Small intestine (tissue), 7 donors: ENCODE results near the gene GALNT9. TPM values are rescaled to one million over a fixed set of nuclear protein-coding genes. Genes with fewer than 3 reads are reported as not detected.

Experiments used
- DNase-seq, 2 donors: peaks; one replicate each; pipeline versions ENCODE4 v3.0.0 to v3.0.0-alpha.2; 2013
- FAIRE-seq: peaks from 2 replicates; lab custom pipeline; 2012; peaks lifted over from hg19 to GRCh38; lab: Jason Lieb, UNC
- H3K27ac ChIP-seq, 3 donors: one replicate each; pipeline ENCODE4 v1.5.1; 2013; ENCODE audit warnings: low read length in 2 of 3, mild to moderate bottlenecking in 2 of 3, control low read depth in 1 of 3, inconsistent platforms in 1 of 3, low read depth in 1 of 3, moderate library complexity in 1 of 3
- H3K27me3 ChIP-seq, 3 donors: one replicate each; pipeline ENCODE4 v1.6.1; 2013; ENCODE audit warnings: low read length in 3 of 3, inconsistent platforms in 1 of 3; ENCODE audit not compliant: control insufficient read depth in 3 of 3, insufficient read depth in 3 of 3
- H3K36me3 ChIP-seq, 3 donors: one replicate each; pipeline ENCODE4 v1.6.1; 2013; ENCODE audit warnings: low read length in 3 of 3, inconsistent platforms in 1 of 3, low read depth in 1 of 3, mild to moderate bottlenecking in 1 of 3, moderate library complexity in 1 of 3; ENCODE audit not compliant: control insufficient read depth in 3 of 3, insufficient read depth in 2 of 3
- H3K4me1 ChIP-seq, 3 donors: one replicate each; pipeline ENCODE4 v1.6.1; 2013; ENCODE audit warnings: low read length in 2 of 3, inconsistent platforms in 1 of 3, low read depth in 1 of 3, mild to moderate bottlenecking in 1 of 3, moderate library complexity in 1 of 3; ENCODE audit not compliant: control insufficient read depth in 3 of 3, insufficient read depth in 2 of 3
- H3K4me3 ChIP-seq, 3 donors: one replicate each; pipeline ENCODE4 v1.5.1; 2013; ENCODE audit warnings: low read length in 3 of 3, control low read depth in 1 of 3, inconsistent platforms in 1 of 3, low read depth in 1 of 3, mild to moderate bottlenecking in 1 of 3, moderate library complexity in 1 of 3
- H3K9me3 ChIP-seq, 2 donors: one replicate each; pipeline ENCODE4 v1.6.1; 2013; ENCODE audit warnings: low read depth in 1 of 2, low read length in 1 of 2; ENCODE audit not compliant: control insufficient read depth in 2 of 2, insufficient read depth in 1 of 2
- WGBS, 3 donors: extraction: QIAGEN DNeasy Blood & Tissue Kit; methylation state at CpG; one replicate each; pipeline ENCODE4 v1.1.7; 2013; 5-methylcytosine and 5-hydroxymethylcytosine counted together
- polyA plus RNA-seq, 4 donors: library from polyadenylated mRNA; stranded (reverse) in 3 of 4; unstranded in 1 of 4; fragments of 200-250 nt in 3 of 4; fragments of 120-200 nt in 1 of 4; gene quantifications; one replicate each; pipeline versions ENCODE4 v1.2.1 to v1.2.3, GENCODE V29; 2013
- donor health status: healthy with polysubstance abuse.
- donor health status: control.
- donor health status: control.
- donor health status: Bipolar disorder and iron deficiency.
- donor health status: healthy.

GALNT9 gene
- polyA plus RNA-seq, 4 donors = 0.79 to 2.6 TPM; not detected in 2

DNA sequence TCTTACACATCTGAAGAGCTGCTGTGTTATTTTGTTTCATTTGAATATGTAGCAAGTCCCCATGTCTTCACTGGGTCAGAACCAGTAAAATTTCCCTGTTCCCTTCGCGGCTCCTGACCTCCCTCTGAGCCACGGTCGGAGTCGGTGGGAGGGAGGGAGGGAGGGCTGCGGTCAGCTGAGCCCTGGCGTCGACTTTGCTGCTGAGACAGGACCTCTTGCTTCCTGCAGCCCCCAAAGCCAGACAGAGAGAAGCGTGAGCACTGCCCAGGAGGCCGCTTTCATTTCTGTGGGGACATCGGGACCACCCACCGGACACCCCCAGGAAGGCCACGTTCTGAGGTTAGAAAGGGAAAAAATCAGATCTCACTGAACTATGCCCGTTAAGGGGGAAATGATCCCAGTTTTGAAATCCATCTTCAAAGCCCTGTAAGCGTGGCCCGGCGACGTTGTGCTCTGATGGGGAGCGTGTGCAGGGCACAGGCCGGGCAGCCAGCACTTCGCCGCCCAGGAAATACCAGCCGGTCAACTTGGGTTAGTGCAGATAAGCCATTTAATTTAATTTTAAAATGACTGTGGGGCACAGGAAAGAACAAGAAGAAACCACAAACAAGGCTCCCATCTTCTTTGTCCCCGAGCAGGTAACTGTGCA lies 143.1 kb downstream of the GALNT9 start:
- Histone ChIP-seq H3K4me1 (peaks cover 4 to 14% (median 4%) of the 10 kb centered on the region in 3 donors), H3K4me3 (no peak overlapping the region), H3K27ac (peak overlapping the region in 1 of 3 donors; percentile 59), H3K36me3 (no peaks in the 10 kb centered on the region), H3K27me3 (peaks cover 0 to 53% (median 0%) of the 10 kb centered on the region in 3 donors), H3K9me3 (peaks cover 0 to 8% of the 10 kb centered on the region in 2 donors)
- DNase-seq (no peak), FAIRE-seq (no peak)
- WGBS, 3 donors = 44 to 54% (median 45%) methylated on average over 24 of the region's 24 CpGs

DNA sequence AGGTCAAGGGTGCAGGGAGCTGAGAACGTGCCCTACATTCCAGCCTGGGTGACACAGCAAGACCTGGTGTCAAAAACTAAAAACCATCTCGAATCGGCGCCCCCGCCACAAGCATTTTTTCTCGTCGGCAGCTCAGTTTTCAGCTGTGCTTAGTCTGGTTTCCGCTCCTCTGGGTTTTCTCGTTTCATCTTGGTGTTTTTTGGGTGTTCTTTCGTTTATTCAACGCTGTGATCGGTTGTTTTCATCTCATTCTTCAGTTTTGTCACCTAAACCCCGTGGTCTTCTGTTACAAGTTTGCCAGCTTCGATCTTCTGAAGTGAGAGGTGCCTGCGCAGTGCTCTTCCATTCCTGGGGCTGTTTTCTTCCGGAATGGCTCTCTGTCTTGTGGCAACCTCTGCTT lies 143.7 kb downstream of the GALNT9 start:
- peaks cover 0 to 51% (median 0%) of the 10 kb centered on the region in 3 donors for H3K27me3 ChIP-seq
- FAIRE-seq = no peak
- H3K27ac ChIP-seq = peak overlapping the region in 1 of 3 donors; percentile 59
- H3K4me3 ChIP-seq = no peak overlapping the region
- peaks cover 4 to 10% (median 4%) of the 10 kb centered on the region in 3 donors for H3K4me1 ChIP-seq
- H3K36me3 ChIP-seq = no peaks in the 10 kb centered on the region
- no peak for DNase-seq
- peaks cover 0 to 8% of the 10 kb centered on the region in 2 donors for H3K9me3 ChIP-seq
- WGBS, 3 donors = 58 to 71% (median 63%) methylated on average over 16 of the region's 16 CpGs

DNA sequence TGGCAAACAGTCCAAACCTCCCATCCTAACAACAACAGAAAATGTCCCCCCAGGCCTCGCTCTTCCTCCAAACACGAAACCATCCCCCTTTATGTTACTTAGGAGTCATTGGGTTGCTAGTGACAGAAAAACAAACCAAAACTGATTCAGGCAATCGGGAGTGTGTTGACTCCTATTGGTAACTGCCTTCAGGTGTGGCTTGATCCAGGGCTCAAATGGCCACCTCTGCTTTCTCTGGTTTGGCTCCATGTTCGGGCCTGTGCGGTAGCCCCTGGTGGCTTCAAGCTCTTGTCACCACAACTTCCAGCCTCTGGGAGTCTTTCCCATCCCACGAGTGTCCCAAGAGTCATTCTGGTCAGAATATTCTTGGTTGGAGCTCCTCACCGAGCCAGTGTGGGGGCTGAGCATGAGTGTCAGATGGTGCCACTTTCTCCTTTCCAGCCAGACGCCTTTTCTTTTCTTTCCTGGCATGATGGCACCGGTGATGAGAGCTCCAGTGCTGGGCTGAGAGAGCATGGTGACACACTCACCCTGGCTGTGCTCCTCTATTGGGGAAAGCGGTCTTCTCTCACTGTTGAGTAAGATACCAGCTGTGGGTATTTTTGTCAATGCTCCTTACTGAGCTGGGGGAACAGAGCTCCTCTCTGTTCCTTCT lies 146.6 kb downstream of the GALNT9 start:
- no peak for DNase-seq
- Histone ChIP-seq H3K9me3 (peaks cover 0 to 4% of the 10 kb centered on the region in 2 donors), H3K27ac (no peak overlapping the region), H3K4me3 (no peak overlapping the region), H3K36me3 (no peaks in the 10 kb centered on the region), H3K27me3 (peaks cover 0 to 35% (median 0%) of the 10 kb centered on the region in 3 donors), H3K4me1 (no peaks in the 10 kb centered on the region)
- 75 to 82% (median 80%) methylated on average over 10 of the region's 10 CpGs for WGBS, 3 donors
- FAIRE-seq = no peak

DNA sequence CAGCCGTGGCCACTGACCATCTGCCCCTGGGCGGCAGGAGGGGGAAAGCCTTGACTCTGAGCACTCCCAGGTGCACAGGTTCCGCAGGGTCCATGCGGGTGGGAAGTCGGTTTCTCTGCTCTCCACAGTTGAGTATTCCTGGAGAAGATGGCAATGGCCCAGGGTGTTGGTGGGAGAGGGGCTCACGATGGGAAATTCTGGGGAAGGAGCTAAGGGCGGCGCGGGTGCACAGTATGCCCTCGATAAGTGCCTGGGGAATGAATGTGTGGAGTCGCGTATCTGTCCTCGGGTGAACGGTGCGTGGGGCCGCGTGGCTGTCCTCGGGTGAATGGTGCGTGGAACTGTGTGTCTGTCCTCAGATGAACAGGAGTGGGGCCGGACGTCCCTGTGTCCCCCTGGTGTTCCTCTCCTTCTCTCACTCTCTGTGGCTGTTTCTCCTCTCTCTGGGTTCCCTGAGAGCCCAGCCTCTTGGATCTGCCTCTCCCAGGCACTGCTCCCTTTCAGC lies 147.1 kb downstream of the GALNT9 start:
- Histone ChIP-seq H3K4me1 (no peaks in the 10 kb centered on the region), H3K27me3 (peaks cover 0 to 35% (median 0%) of the 10 kb centered on the region in 3 donors), H3K9me3 (peaks cover 0 to 4% of the 10 kb centered on the region in 2 donors), H3K4me3 (no peak overlapping the region), H3K36me3 (no peaks in the 10 kb centered on the region), H3K27ac (no peak overlapping the region)
- FAIRE-seq (no peak), DNase-seq (no peak)
- 89 to 91% (median 89%) methylated on average over 21 of the region's 21 CpGs for WGBS, 3 donors

DNA sequence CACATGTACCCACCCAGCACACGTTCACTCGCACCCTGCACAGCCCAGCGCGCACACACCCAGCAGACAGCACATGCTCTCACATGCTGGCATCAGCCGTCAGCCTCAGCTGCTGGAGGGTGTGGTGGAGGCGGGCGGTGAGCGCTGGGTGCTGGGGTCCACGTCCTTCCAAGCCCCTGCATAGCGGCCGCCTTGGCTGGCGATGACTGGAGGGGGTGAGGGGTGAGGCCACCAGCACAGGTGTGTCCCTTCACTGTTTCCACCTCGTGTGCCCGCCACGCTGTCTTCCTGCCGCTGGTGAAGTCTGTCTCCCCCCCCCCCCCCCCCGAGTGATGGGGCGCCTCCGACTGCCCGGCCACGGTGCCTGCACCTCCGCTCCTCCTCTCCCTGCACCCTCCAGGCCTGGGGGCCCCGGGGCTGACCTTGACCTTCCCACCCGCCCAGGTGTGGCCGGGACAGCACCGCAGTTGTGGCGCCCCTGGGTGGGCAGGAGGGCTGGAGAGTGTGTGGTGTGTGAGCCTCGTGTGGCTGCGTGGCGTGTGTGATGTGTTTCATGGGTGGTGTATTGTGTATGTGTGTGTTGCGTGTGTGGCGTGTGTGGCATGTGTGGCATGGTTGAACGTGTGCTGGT lies 147.7 kb downstream of the GALNT9 start:
- no peaks in the 10 kb centered on the region for H3K36me3 ChIP-seq
- no peak overlapping the region for H3K27ac ChIP-seq
- peaks cover 0 to 35% (median 2%) of the 10 kb centered on the region in 3 donors for H3K27me3 ChIP-seq
- FAIRE-seq (no peak), DNase-seq (no peak)
- H3K4me3 ChIP-seq = no peak overlapping the region
- 81 to 88% (median 82%) methylated on average over 26 to 31 of the region's 33 CpGs for WGBS, 3 donors
- peaks cover 0 to 4% of the 10 kb centered on the region in 2 donors for H3K9me3 ChIP-seq
- no peaks in the 10 kb centered on the region for H3K4me1 ChIP-seq

DNA sequence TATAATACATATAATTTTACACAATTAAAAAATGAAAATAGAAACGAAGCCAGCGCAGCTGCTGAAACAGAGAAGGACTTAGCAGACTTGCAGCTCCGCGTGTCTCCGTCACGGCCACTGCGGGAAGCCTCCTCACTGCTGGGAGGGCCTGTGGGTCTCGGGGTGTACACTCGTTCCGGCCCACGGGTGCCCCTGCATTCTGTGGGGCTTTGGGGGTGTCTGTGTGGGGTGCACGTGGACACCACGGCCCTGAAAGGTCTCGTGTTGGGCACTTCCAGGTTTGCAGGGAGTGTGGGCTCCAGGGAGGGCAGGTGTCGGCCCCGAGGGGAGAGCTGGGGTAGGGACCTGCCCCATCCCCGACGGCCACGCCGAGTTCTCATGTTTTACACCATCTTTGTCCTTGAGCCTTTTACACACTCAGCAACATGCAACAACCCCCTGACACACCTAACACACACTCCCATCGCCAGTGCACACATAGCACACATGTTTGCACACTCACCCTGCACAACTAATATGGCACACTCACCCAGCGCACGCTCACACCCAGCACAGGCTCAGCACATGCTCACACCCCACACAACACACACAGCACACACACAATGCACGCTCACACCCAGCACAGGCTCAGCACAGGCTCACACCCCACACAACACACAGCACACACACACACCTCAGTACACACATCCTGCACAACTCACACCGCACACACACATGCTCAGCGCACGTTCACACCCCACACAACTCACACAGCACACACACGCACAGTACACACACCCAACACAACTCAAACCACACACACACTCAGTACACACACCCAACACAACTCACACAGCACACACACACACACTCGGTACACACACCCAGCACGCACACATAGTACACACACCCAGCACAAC lies 148.5 kb downstream of the GALNT9 start:
- Histone ChIP-seq H3K27me3 (peaks cover 0 to 30% (median 4%) of the 10 kb centered on the region in 3 donors), H3K27ac (no peak overlapping the region), H3K4me1 (no peaks in the 10 kb centered on the region), H3K36me3 (no peaks in the 10 kb centered on the region), H3K4me3 (no peak overlapping the region), H3K9me3 (peaks cover 0 to 3% of the 10 kb centered on the region in 2 donors)
- FAIRE-seq (no peak), DNase-seq (no peak)
- 83 to 86% (median 83%) methylated on average over 28 to 30 of the region's 30 CpGs for WGBS, 3 donors

DNA sequence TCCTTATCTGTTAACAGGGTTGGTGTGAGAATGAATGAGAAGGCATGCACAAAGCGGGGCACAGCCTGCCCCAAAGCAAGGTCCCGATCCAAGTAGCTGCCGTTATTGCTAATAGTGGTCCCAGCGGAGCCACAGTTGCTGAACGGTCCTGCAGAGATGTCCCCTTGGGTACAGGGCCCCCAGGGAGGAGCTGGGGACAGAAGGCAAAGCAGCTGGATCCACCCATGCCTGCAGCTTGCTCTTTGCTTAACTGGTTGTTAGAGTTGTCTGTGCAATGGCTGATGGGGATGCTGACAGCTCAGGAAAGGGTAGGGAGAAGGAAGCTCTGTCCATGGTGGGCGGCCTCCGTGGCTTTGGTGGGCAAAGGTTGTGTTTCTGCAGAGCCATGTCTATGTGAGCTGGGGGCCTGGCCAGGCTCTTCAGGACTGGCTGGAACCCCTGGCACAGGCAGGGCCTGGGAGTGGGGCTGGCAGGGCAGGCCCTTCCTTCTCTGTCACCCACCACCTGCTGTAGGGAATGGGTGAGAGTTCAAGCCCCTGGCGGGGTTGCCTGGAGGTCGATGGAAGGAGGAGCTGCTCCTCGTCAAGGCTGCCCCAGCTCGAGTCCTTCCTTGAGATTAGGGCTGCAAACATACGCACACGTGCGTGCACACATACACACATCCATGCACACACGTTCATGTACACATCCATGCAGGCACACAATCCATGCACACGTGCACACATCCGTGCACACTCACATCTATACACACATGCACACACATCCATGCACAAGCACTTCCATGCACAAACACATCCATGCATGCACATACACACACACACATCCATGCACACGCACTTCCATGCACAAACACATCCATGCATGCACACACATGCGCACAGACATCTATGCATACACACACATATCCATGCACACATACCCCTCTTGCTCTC lies 149.7 kb downstream of the GALNT9 start:
- Histone ChIP-seq H3K4me3 (no peak overlapping the region), H3K4me1 (no peaks in the 10 kb centered on the region), H3K27me3 (peaks cover 0 to 23% (median 4%) of the 10 kb centered on the region in 3 donors), H3K9me3 (peaks cover 0 to 2% of the 10 kb centered on the region in 2 donors), H3K36me3 (no peaks in the 10 kb centered on the region), H3K27ac (no peak overlapping the region)
- no peak for DNase-seq
- WGBS, 3 donors = 78 to 83% (median 80%) methylated on average over 19 of the region's 19 CpGs
- no peak for FAIRE-seq
